T-helper 17 cell (primary cell): Measurements from ENCODE around the gene ARHGAP21. TPM values are rescaled to one million over a fixed set of nuclear protein-coding genes. Genes with fewer than 3 reads are reported as not detected.
A peak's percentile ranks its signal among the peaks of the same experiment; 100 is the strongest.

Source experiments
- ATAC-seq: fragments of 150-1000 bp; cut with Tn5 transposase; 2 replicates; pipeline ENCODE4 v1.10.0; 2021; ENCODE audit warnings: mild to moderate bottlenecking, moderate library complexity
- DNase-seq, 3 donors: peaks; one replicate each; pipeline versions ENCODE4 v3.0.0 to v3.0.0-alpha.2; 2020 to 2021
- H3K9me3 ChIP-seq: one replicate; pipeline ENCODE4 v1.7.0; 2013; ENCODE audit warnings: low read length, mild to moderate bottlenecking; ENCODE audit not compliant: control insufficient read depth, poor library complexity, severe bottlenecking
- H3K27ac Mint-ChIP-seq: one replicate; pipeline ENCODE4 v1.8.0; 2022; ENCODE audit warnings: mild to moderate bottlenecking, moderate library complexity, mixed read lengths
- H3K27me3 Mint-ChIP-seq: one replicate; pipeline ENCODE4 v1.8.0; 2022; ENCODE audit warnings: mixed read lengths
- H3K36me3 Mint-ChIP-seq: one replicate; pipeline ENCODE4 v1.8.0; 2022; ENCODE audit warnings: low read depth, mixed read lengths
- H3K4me1 Mint-ChIP-seq: one replicate; pipeline ENCODE4 v1.8.0; 2022; ENCODE audit warnings: mild to moderate bottlenecking, mixed read lengths
- H3K4me3 Mint-ChIP-seq: one replicate; pipeline ENCODE4 v1.8.0; 2022; ENCODE audit warnings: mild to moderate bottlenecking, moderate library complexity, mixed read lengths
- total RNA-seq, 4 donors: library from RNA in 2 of 4; stranded (reverse) in 2 of 4; gene quantifications; one replicate each; pipeline ENCODE4 v1.2.3 and lab custom pipeline; 2022 to 2026

Gene ARHGAP21
- total RNA-seq, 2 donors from 2014 or later, result 26.6 to 71.2 TPM

- H3K36me3 Mint-ChIP-seq, result no peaks in the 10 kb centered on the region
- peaks cover 5% of the 10 kb centered on the region for H3K4me1 Mint-ChIP-seq
- ATAC-seq, result no peak
- no peak overlapping the region for H3K4me3 Mint-ChIP-seq
- no peak overlapping the region for H3K27ac Mint-ChIP-seq
- no peaks in the 10 kb centered on the region for H3K27me3 Mint-ChIP-seq
- no peaks in the 10 kb centered on the region for H3K9me3 ChIP-seq
- no peak for DNase-seq
Observed at GRCh38 chr10:24718031-24718855, 5.4 kb downstream of the ARHGAP21 start.

- no peak for ATAC-seq
- no peaks in the 10 kb centered on the region for H3K27me3 Mint-ChIP-seq
- no peak overlapping the region for H3K4me3 Mint-ChIP-seq
- no peaks in the 10 kb centered on the region for H3K9me3 ChIP-seq
- no peak overlapping the region for H3K27ac Mint-ChIP-seq
- no peak for DNase-seq
- H3K4me1 Mint-ChIP-seq, result peaks cover 7% of the 10 kb centered on the region
- H3K36me3 Mint-ChIP-seq, result peaks cover 2% of the 10 kb centered on the region
Observed at GRCh38 chr10:24716295-24716694, 7.4 kb downstream of the ARHGAP21 start.

- Mint-ChIP-seq H3K4me3 (no peak overlapping the region), H3K36me3 (peaks cover 2% of the 10 kb centered on the region), H3K27me3 (no peaks in the 10 kb centered on the region), H3K27ac (no peak overlapping the region), H3K4me1 (peaks cover 8% of the 10 kb centered on the region)
- DNase-seq, result no peak
- H3K9me3 ChIP-seq, result no peaks in the 10 kb centered on the region
- ATAC-seq, result no peak
Observed at GRCh38 chr10:24715246-24715769, 8.4 kb downstream of the ARHGAP21 start.

GRCh38 chr10:24713086-24713485, 10.6 kb downstream of the ARHGAP21 start:
- Mint-ChIP-seq H3K36me3 (peaks cover 3% of the 10 kb centered on the region), H3K27ac (no peak overlapping the region), H3K4me1 (peaks cover 8% of the 10 kb centered on the region), H3K27me3 (no peaks in the 10 kb centered on the region), H3K4me3 (no peak overlapping the region)
- DNase-seq (no peak), ATAC-seq (no peak)
- no peaks in the 10 kb centered on the region for H3K9me3 ChIP-seq

- Mint-ChIP-seq H3K36me3 (peaks cover 3% of the 10 kb centered on the region), H3K4me1 (peaks cover 8% of the 10 kb centered on the region), H3K4me3 (no peak overlapping the region), H3K27me3 (no peaks in the 10 kb centered on the region), H3K27ac (no peak overlapping the region)
- no peak for DNase-seq
- no peak for ATAC-seq
- no peaks in the 10 kb centered on the region for H3K9me3 ChIP-seq
Observed at GRCh38 chr10:24711465-24711864, 12.2 kb downstream of the ARHGAP21 start.

- Mint-ChIP-seq H3K36me3 (peaks cover 6% of the 10 kb centered on the region), H3K4me1 (peaks cover 10% of the 10 kb centered on the region), H3K27me3 (no peaks in the 10 kb centered on the region), H3K4me3 (no peak overlapping the region), H3K27ac (no peak overlapping the region)
- DNase-seq (no peak), ATAC-seq (no peak)
- no peaks in the 10 kb centered on the region for H3K9me3 ChIP-seq
Observed at GRCh38 chr10:24708081-24708480, 15.6 kb downstream of the ARHGAP21 start.

- Mint-ChIP-seq H3K4me3 (no peak overlapping the region), H3K4me1 (peaks cover 8% of the 10 kb centered on the region), H3K27ac (no peak overlapping the region), H3K27me3 (no peaks in the 10 kb centered on the region), H3K36me3 (peaks cover 6% of the 10 kb centered on the region)
- DNase-seq (no peak), ATAC-seq (no peak)
- H3K9me3 ChIP-seq, result no peaks in the 10 kb centered on the region
Observed at GRCh38 chr10:24707445-24707844, 16.2 kb downstream of the ARHGAP21 start.

GRCh38 chr10:24706479-24707118, 17.1 kb downstream of the ARHGAP21 start:
- H3K4me3 Mint-ChIP-seq, result no peak overlapping the region
- no peaks in the 10 kb centered on the region for H3K9me3 ChIP-seq
- no peaks in the 10 kb centered on the region for H3K27me3 Mint-ChIP-seq
- peak; percentile 85 for ATAC-seq
- H3K4me1 Mint-ChIP-seq, result peaks cover 11% of the 10 kb centered on the region
- H3K36me3 Mint-ChIP-seq, result peaks cover 6% of the 10 kb centered on the region
- no peak overlapping the region for H3K27ac Mint-ChIP-seq
- DNase-seq, result no peak

GRCh38 chr10:24703700-24704099, 20.0 kb downstream of the ARHGAP21 start:
- no peak for ATAC-seq
- H3K36me3 Mint-ChIP-seq, result peaks cover 3% of the 10 kb centered on the region
- no peaks in the 10 kb centered on the region for H3K9me3 ChIP-seq
- peaks cover 10% of the 10 kb centered on the region for H3K4me1 Mint-ChIP-seq
- H3K4me3 Mint-ChIP-seq, result no peak overlapping the region
- no peaks in the 10 kb centered on the region for H3K27me3 Mint-ChIP-seq
- no peak overlapping the region for H3K27ac Mint-ChIP-seq
- no peak for DNase-seq

GRCh38 chr10:24701447-24701846, 22.2 kb downstream of the ARHGAP21 start:
- H3K36me3 Mint-ChIP-seq, result peaks cover 3% of the 10 kb centered on the region
- H3K4me1 Mint-ChIP-seq, result peaks cover 16% of the 10 kb centered on the region
- H3K4me3 Mint-ChIP-seq, result no peak overlapping the region
- H3K27ac Mint-ChIP-seq, result no peak overlapping the region
- ATAC-seq, result no peak
- no peaks in the 10 kb centered on the region for H3K9me3 ChIP-seq
- no peaks in the 10 kb centered on the region for H3K27me3 Mint-ChIP-seq
- no peak for DNase-seq

GRCh38 chr10:24700948-24701347, 22.7 kb downstream of the ARHGAP21 start:
- H3K27ac Mint-ChIP-seq, result no peak overlapping the region
- H3K9me3 ChIP-seq, result no peaks in the 10 kb centered on the region
- ATAC-seq (no peak), DNase-seq (no peak)
- peaks cover 3% of the 10 kb centered on the region for H3K36me3 Mint-ChIP-seq
- no peaks in the 10 kb centered on the region for H3K27me3 Mint-ChIP-seq
- no peak overlapping the region for H3K4me3 Mint-ChIP-seq
- H3K4me1 Mint-ChIP-seq, result peaks cover 16% of the 10 kb centered on the region

- Mint-ChIP-seq H3K4me3 (no peak overlapping the region), H3K27me3 (no peaks in the 10 kb centered on the region), H3K36me3 (no peaks in the 10 kb centered on the region), H3K4me1 (peaks cover 13% of the 10 kb centered on the region), H3K27ac (no peak overlapping the region)
- ATAC-seq (no peak), DNase-seq (no peak)
- no peaks in the 10 kb centered on the region for H3K9me3 ChIP-seq
Observed at GRCh38 chr10:24698270-24698669, 25.4 kb downstream of the ARHGAP21 start.

GRCh38 chr10:24697080-24697479, 26.6 kb downstream of the ARHGAP21 start:
- Mint-ChIP-seq H3K4me3 (no peak overlapping the region), H3K4me1 (peaks cover 13% of the 10 kb centered on the region), H3K36me3 (no peaks in the 10 kb centered on the region), H3K27ac (no peak overlapping the region), H3K27me3 (no peaks in the 10 kb centered on the region)
- no peaks in the 10 kb centered on the region for H3K9me3 ChIP-seq
- ATAC-seq (no peak), DNase-seq (no peak)
